HG02840 (cell line): ENCODE measurements around the gene SEPTIN8.

Source experiments
- ATAC-seq: cut with Tn5 transposase; IDR thresholded peaks from one replicate; pipeline ENCODE4 v1.9.1; 2021; ENCODE audit warnings: mild to moderate bottlenecking, moderate library complexity, moderate number of reproducible peaks; ENCODE audit not compliant: unreplicated experiment, low FRiP score

SEPTIN8 gene

GRCh38 chr5:132725745-132726144, 51.3 kb downstream of the SEPTIN8 start:
- no peak for ATAC-seq

- no peak for ATAC-seq
These were observed 58.3 kb downstream of the SEPTIN8 start for GRCh38 chr5:132718544-132719312.

DNA sequence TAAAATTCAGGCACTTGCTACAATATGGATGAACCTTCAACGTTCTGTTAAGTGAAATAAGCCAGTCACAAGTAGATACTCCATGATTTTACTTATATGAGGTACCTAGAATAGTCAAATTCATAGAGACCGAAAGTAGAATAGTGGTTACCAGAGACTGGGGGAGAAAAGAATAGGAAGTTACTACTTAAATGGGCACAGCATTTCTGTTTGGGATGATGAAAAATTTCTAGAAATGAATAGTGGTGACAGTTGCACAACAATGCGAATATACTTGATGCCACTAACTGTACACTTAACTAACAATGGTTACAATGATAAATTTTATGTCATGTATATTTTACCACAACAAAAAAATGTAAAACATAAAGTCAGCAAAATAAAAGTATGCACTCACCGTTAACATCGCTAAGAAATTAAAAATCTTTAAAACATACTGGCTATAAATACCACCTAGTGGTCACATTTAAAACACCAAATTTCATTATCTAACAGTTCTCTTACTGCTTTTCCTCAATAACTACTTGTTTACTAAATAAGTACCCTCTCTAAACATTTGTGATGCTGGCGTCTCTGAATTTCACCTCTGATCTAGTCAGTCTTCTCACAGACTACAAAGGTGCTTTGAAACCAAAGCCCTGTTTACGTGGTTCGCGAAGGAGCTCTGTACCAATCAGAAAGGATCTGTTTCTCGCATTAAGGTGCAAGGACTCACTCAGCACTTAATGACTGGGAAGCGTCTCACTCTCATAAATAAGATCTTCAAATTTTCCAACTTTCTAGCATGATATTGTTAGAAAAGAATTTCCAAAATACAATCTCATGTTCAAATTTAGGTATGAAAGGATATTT, 62.4 kb downstream of the SEPTIN8 start:
- no peak for ATAC-seq

DNA sequence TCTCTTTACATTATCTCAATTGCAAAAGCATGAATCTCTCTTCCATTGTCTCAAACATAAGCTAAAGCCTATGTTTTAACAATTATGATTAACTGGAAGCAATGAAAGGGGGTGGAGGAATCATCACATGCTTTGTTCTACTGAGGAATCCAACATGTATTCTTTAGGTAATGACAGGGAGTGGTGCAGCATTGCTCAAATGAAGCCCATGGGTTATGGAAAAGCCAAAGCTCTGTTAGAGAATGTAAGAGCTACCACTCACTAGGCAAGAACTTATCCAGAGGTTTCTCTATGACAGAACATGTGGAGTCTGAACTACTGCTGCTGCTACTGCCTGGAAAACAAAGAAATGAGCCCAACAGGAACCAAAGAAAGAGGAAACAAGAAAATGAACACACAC, 68.4 kb downstream of the SEPTIN8 start:
- no peak for ATAC-seq

DNA sequence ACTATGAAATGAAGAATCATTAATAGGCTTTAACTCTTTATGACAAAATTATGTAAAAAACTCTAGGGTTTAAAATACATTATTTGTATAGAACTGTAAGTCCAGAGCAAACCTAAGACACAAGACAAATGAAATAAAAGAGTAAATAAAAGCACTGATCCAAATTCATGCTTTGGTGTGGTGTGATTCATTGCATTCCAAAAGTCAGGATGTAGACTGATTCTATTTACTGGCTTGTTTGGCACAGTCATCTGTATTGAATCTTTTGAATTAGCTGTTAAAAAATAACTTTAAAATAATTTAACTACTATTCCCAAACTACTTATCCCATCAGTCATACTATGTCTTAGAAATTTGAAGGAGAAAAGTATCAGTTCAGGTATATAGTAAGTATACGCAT, 72.2 kb downstream of the SEPTIN8 start:
- ATAC-seq = no peak
